Measurements from ENCODE around the gene PLPPR1.

PLPPR1 gene

GRCh38 chr9:101014566-101014965, 14.0 kb upstream of the PLPPR1 start:
- TF ChIP-seq CTCF (IDR thresholded peaks at IDR 0.05; ENCODE audit: extremely low read depth, insufficient read depth, missing control alignments), result no peak
- in situ Hi-C loops (cut with MboI; ENCODE audit: low pct_unique_long_range_greater_than_20kb, low sequenced_read_pairs, unreplicated experiment), result no loop called here
- DNase-seq (ENCODE audit: low spot score), result no peak

- DNase-seq (ENCODE audit: low spot score), result no peak
- in situ Hi-C loops (cut with MboI; ENCODE audit: low pct_unique_long_range_greater_than_20kb, low sequenced_read_pairs, unreplicated experiment), result no loop called here
- no peak for TF ChIP-seq CTCF (IDR thresholded peaks at IDR 0.05; ENCODE audit: extremely low read depth, insufficient read depth, missing control alignments)
Observed at GRCh38 chr9:101018467-101018866, 10.1 kb upstream of the PLPPR1 start.

- DNase-seq (ENCODE audit: low spot score), result no peak
- in situ Hi-C loops (cut with MboI; ENCODE audit: low pct_unique_long_range_greater_than_20kb, low sequenced_read_pairs, unreplicated experiment), result no loop called here
Observed at GRCh38 chr9:101022704-101023103, 5.8 kb upstream of the PLPPR1 start.

GRCh38 chr9:101025940-101026339, 2.6 kb upstream of the PLPPR1 start:
- in situ Hi-C loops (cut with MboI; ENCODE audit: low pct_unique_long_range_greater_than_20kb, low sequenced_read_pairs, unreplicated experiment), result no loop called here
- DNase-seq (ENCODE audit: low spot score), result no peak
- TF ChIP-seq CTCF (IDR thresholded peaks at IDR 0.05; ENCODE audit: extremely low read depth, insufficient read depth, missing control alignments), result no peak

More at GRCh38 chr9:101022704-101023103, 5.8 kb upstream of the PLPPR1 start:
- no peak for TF ChIP-seq CTCF (IDR thresholded peaks at IDR 0.05; ENCODE audit: extremely low read depth, insufficient read depth, missing control alignments)

GRCh38 chr9:101026824-101027223, 1.7 kb upstream of the PLPPR1 start:
- DNase-seq (ENCODE audit: low spot score), result no peak
- in situ Hi-C loops (cut with MboI; ENCODE audit: low pct_unique_long_range_greater_than_20kb, low sequenced_read_pairs, unreplicated experiment), result no loop called here
- TF ChIP-seq CTCF (IDR thresholded peaks at IDR 0.05; ENCODE audit: extremely low read depth, insufficient read depth, missing control alignments), result no peak

- in situ Hi-C loops (cut with MboI; ENCODE audit: low pct_unique_long_range_greater_than_20kb, low sequenced_read_pairs, unreplicated experiment), result no loop called here
- DNase-seq (ENCODE audit: low spot score), result no peak
- TF ChIP-seq CTCF (IDR thresholded peaks at IDR 0.05; ENCODE audit: extremely low read depth, insufficient read depth, missing control alignments), result no peak
Observed at GRCh38 chr9:101027236-101027635, 1.3 kb upstream of the PLPPR1 start.

Measured in GM13977 (cell line).